Skeletal muscle cell (primary cell): ENCODE measurements around the gene OR51T1.

ENCODE experiments used
- DNase-seq: peaks from one replicate; pipeline ENCODE4 v3.0.0-alpha.2; 2010; ENCODE audit warnings: low read depth
- H3K4me3 ChIP-seq: 2 replicates; pipeline ENCODE4 v1.5.1; 2011; ENCODE audit warnings: low read depth, mild to moderate bottlenecking, control low read depth, low read length, moderate library complexity

OR51T1 gene

GRCh38 chr11:4922304-4922703 is 40.6 kb downstream of the OR51T1 start:
- H3K4me3 ChIP-seq = no peak overlapping the region
- DNase-seq = no peak

DNA sequence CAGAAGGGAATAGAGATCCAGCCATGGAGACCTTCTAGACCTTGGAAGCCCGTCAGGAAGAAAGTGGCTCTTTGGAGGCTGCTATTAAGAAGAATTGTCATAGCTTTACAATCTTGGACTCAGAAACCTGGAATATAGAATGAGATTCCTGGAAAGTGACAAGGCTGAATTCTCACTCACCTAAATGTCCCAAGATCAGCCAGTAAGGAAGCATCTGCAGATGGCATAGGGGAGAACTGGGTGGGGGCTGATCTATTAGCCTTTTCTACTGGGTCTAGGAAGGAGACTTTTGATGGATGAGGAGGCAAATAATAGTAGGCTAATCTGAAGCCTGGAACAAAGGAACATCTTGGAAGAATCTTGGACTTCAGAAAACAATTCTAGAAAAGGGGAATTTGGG is 42.5 kb downstream of the OR51T1 start, which contains the start of gene OR51G1:
TSS of gene OR51G1 (minus strand) at position 101 of the 400 bp plus-strand sequence. CDS start at position 101, 0 bp downstream.
- DNase-seq = no peak
- no peak within 1 kb of the TSS for H3K4me3 ChIP-seq

GRCh38 chr11:4926608-4927007 is 44.9 kb downstream of the OR51T1 start:
- no peak for DNase-seq
- no peak overlapping the region for H3K4me3 ChIP-seq
